WTC11 (cell line): Measurements from ENCODE around the gene CARMIL1. TPM values are rescaled to one million over a fixed set of nuclear protein-coding genes. Genes with fewer than 3 reads are reported as not detected.

Experiments
- ATAC-seq: fragments of 200-7000 bp; cut with Tn5 transposase; 2 replicates; pipeline ENCODE4 v1.10.0; 2021; ENCODE audit warnings: mild to moderate bottlenecking, moderate library complexity
- CTCF ChIA-PET: fragments of 300-600 bp; sonication (Branson Sonifier 250); formaldehyde crosslinking; loops from one replicate; lab custom pipeline; 2021; ENCODE audit warnings: antibody characterized with exemption; lab: Charles Lee
- POLR2A ChIA-PET: fragments of 350-600 bp; sonication (Branson Sonifier 250); formaldehyde crosslinking; loops from one replicate; lab custom pipeline; 2021; ENCODE audit warnings: antibody characterized with exemption; lab: Charles Lee
- DNase-seq: peaks from one replicate; pipeline ENCODE4 v3.0.0; 2021; ENCODE audit warnings: low spot score
- H3K27ac Mint-ChIP-seq: 2 replicates; pipeline ENCODE4 v1.8.0; 2021; ENCODE audit warnings: mixed read lengths
- H3K27me3 Mint-ChIP-seq: 2 replicates; pipeline ENCODE4 v1.8.0; 2021; ENCODE audit warnings: low read depth, mild to moderate bottlenecking, moderate library complexity, mixed read lengths
- H3K36me3 Mint-ChIP-seq: 2 replicates; pipeline ENCODE4 v1.8.0; 2021; ENCODE audit warnings: mixed read lengths
- H3K4me1 Mint-ChIP-seq: 2 replicates; pipeline ENCODE4 v1.8.0; 2022; ENCODE audit warnings: mixed read lengths
- H3K4me3 Mint-ChIP-seq: 2 replicates; pipeline ENCODE4 v1.8.0; 2021; ENCODE audit warnings: mild to moderate bottlenecking, moderate library complexity, mixed read lengths
- H3K9me3 Mint-ChIP-seq: 2 replicates; pipeline ENCODE4 v1.8.0; 2021; ENCODE audit warnings: mixed read lengths
- CBFB ChIP-seq: sonication (generic); formaldehyde crosslinking; IDR thresholded peaks from 2 replicates; pipeline ENCODE4 v1.8.1; 2022; ENCODE audit warnings: mild to moderate bottlenecking, low read depth, missing genetic modification reagents
- ETV6 ChIP-seq: sonication (generic); formaldehyde crosslinking; IDR thresholded peaks from 2 replicates; pipeline ENCODE4 v1.8.1; 2022; ENCODE audit warnings: mild to moderate bottlenecking, missing genetic modification reagents
- FOXJ3 ChIP-seq: sonication (generic); formaldehyde crosslinking; IDR thresholded peaks from 2 replicates; pipeline ENCODE4 v1.9.0; 2021; ENCODE audit warnings: missing genetic modification reagents, mild to moderate bottlenecking, borderline replicate concordance
- FOXK1 ChIP-seq: sonication (generic); formaldehyde crosslinking; IDR thresholded peaks from 2 replicates; pipeline ENCODE4 v1.8.0; 2022; ENCODE audit warnings: mild to moderate bottlenecking, moderate library complexity, missing genetic modification reagents
- FOXP1 ChIP-seq: sonication (generic); formaldehyde crosslinking; IDR thresholded peaks from 2 replicates; pipeline ENCODE4 v1.8.0; 2022; ENCODE audit warnings: missing genetic modification reagents, mild to moderate bottlenecking, moderate library complexity, borderline replicate concordance
- GRHL2 ChIP-seq: fragments of 250-450 bp; sonication (Bioruptor Pico); IDR thresholded peaks from 2 replicates; pipeline ENCODE4 v1.8.0; 2022; ENCODE audit warnings: mild to moderate bottlenecking, moderate library complexity; ENCODE audit not compliant: insufficient replicate concordance, severe bottlenecking
- IRF2 ChIP-seq: sonication (generic); formaldehyde crosslinking; IDR thresholded peaks from 2 replicates; pipeline ENCODE4 v1.8.0; 2022; ENCODE audit warnings: low read depth, missing genetic modification reagents, borderline replicate concordance
- JUN ChIP-seq: sonication (generic); formaldehyde crosslinking; IDR thresholded peaks from 2 replicates; pipeline ENCODE4 v1.8.0; 2023; ENCODE audit warnings: mild to moderate bottlenecking, missing genetic modification reagents
- OVOL2 ChIP-seq: fragments of 250-450 bp; sonication (Bioruptor Pico); IDR thresholded peaks from 2 replicates; pipeline ENCODE4 v1.9.0; 2021; ENCODE audit warnings: mild to moderate bottlenecking, borderline replicate concordance
- TP53 ChIP-seq: sonication (generic); formaldehyde crosslinking; IDR thresholded peaks from 2 replicates; pipeline ENCODE4 v1.8.1; 2023; ENCODE audit warnings: mild to moderate bottlenecking, missing genetic modification reagents
- ZBTB21 ChIP-seq: sonication (generic); formaldehyde crosslinking; IDR thresholded peaks from 2 replicates; pipeline ENCODE4 v1.8.1; 2023; ENCODE audit warnings: mild to moderate bottlenecking, missing genetic modification reagents, borderline replicate concordance
- ZNF138 ChIP-seq: sonication (generic); formaldehyde crosslinking; conservative IDR thresholded peaks from 2 replicates; pipeline ENCODE4 v1.8.1; 2022; ENCODE audit warnings: mild to moderate bottlenecking, moderate library complexity, missing genetic modification reagents
- ZNF219 ChIP-seq: sonication (generic); formaldehyde crosslinking; IDR thresholded peaks from 2 replicates; pipeline ENCODE4 v1.8.0; 2023; ENCODE audit warnings: missing genetic modification reagents, mild to moderate bottlenecking, borderline replicate concordance
- ZNF416 ChIP-seq: fragments of 250-450 bp; sonication (Bioruptor Pico); IDR thresholded peaks from 2 replicates; pipeline ENCODE4 v1.9.0; 2021; ENCODE audit warnings: mild to moderate bottlenecking, inconsistent platforms
- ZNF671 ChIP-seq: fragments of 250-450 bp; sonication (Bioruptor Pico); IDR thresholded peaks from 2 replicates; pipeline ENCODE4 v1.8.0; 2021; ENCODE audit warnings: mild to moderate bottlenecking
- total RNA-seq: library from RNA; stranded (reverse); gene quantifications from 3 replicates; pipeline ENCODE4 v1.2.3, GENCODE V29; 2021
- TF ChIP-seq, protein P1 (sequence below): fragments of 250-450 bp; sonication (Bioruptor Pico); IDR thresholded peaks from 2 replicates; pipeline ENCODE4 v2.1.2; 2022; ENCODE audit warnings: mild to moderate bottlenecking, moderate library complexity
- TF ChIP-seq, protein P2 (sequence below): sonication (generic); formaldehyde crosslinking; IDR thresholded peaks from 2 replicates; pipeline ENCODE4 v1.8.1; 2022; ENCODE audit warnings: low read depth, mild to moderate bottlenecking, moderate library complexity, missing genetic modification reagents, borderline replicate concordance
- TF ChIP-seq, protein P3 (sequence below): sonication (generic); formaldehyde crosslinking; IDR thresholded peaks from 2 replicates; pipeline ENCODE4 v1.8.1; 2023; ENCODE audit warnings: mild to moderate bottlenecking, missing genetic modification reagents, borderline replicate concordance
- TF ChIP-seq, protein P4 (sequence below): sonication (generic); formaldehyde crosslinking; IDR thresholded peaks from 2 replicates; pipeline ENCODE4 v1.8.1; 2022; ENCODE audit warnings: mild to moderate bottlenecking, moderate library complexity, missing genetic modification reagents
- TF ChIP-seq, protein P5 (sequence below): sonication (generic); formaldehyde crosslinking; IDR thresholded peaks from 2 replicates; pipeline ENCODE4 v1.8.0; 2022; ENCODE audit warnings: missing genetic modification reagents
- TF ChIP-seq, protein P6 (sequence below): sonication (generic); formaldehyde crosslinking; conservative IDR thresholded peaks from 2 replicates; pipeline ENCODE4 v1.8.1; 2022; ENCODE audit warnings: mild to moderate bottlenecking, missing genetic modification reagents
- TF ChIP-seq, protein P7 (sequence below): sonication (generic); formaldehyde crosslinking; IDR thresholded peaks from 2 replicates; pipeline ENCODE4 v1.8.1; 2022; ENCODE audit warnings: low read depth, missing genetic modification reagents, borderline replicate concordance

Gene CARMIL1
- total RNA-seq, 1 experiment from 2014 or later: 36.2 TPM

DNA sequence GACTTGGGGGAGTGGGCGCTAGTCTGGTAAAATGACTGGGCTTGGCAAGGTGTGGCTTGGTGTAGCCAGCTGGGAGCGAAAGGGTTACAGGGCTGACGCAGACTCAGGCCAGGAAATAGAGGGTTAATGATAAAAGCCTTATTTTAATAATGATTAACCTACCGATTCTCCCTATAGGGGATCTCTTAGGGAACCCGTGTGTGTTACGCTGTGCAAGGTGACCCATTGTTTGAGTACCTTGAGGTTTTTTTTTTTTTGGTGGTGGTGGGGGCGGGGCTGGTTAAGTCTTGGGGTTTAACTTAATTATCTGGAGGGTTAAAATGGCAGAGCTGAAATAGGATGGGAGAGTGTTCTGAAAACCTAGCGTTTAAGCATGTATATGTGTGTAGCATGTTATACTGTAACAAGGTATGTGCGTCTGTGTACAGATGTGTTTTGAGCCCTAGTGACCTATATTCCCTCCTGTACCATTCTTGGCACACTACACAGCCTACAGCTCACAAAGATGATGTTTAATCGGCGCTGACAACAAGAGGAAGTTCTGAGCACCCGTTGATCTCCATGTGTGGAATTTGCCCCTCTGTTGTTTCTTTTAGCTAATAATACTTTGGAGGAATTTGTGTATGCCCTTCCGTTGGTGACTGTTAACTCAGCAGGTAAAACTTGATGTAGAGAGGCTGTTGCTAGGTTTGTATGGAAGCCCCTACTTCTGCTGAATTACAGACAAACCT, 1.3 kb downstream of the CARMIL1 start:
- ChIA-PET CTCF (interaction anchor here (0.6 to 3.4 kb wide), 10 partner anchors 15 to 712 kb away, joined by 3 to 41 read pairs (median 10); no protein-coding TSS in a partner anchor), POLR2A (interaction anchor here (0.8 kb wide), 2 partner anchors 43 to 89 kb away, joined by 3 to 4 read pairs; no protein-coding TSS in a partner anchor)
- Mint-ChIP-seq H3K27ac (peak overlapping the region; percentile 30), H3K36me3 (peaks cover 6% of the 10 kb centered on the region), H3K27me3 (no peaks in the 10 kb centered on the region), H3K4me3 (peak overlapping the region; percentile 93), H3K4me1 (peaks cover 44% of the 10 kb centered on the region), H3K9me3 (no peaks in the 10 kb centered on the region)
- DNase-seq (no peak), ATAC-seq (peak; percentile 3)
- no peak for TF ChIP-seq JUN (CRISPR knock-in tag)
- TF ChIP-seq ZBTB21 (CRISPR knock-in tag): no peak
- TF ChIP-seq FOXP1: no peak
- TF ChIP-seq, protein P1, sequence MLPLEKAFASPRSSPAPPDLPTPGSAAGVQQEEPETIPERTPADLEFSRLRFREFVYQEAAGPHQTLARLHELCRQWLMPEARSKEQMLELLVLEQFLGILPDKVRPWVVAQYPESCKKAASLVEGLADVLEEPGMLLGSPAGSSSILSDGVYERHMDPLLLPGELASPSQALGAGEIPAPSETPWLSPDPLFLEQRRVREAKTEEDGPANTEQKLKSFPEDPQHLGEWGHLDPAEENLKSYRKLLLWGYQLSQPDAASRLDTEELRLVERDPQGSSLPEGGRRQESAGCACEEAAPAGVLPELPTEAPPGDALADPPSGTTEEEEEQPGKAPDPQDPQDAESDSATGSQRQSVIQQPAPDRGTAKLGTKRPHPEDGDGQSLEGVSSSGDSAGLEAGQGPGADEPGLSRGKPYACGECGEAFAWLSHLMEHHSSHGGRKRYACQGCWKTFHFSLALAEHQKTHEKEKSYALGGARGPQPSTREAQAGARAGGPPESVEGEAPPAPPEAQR (CRISPR knock-in tag): no peak
- TF ChIP-seq, protein P2, sequence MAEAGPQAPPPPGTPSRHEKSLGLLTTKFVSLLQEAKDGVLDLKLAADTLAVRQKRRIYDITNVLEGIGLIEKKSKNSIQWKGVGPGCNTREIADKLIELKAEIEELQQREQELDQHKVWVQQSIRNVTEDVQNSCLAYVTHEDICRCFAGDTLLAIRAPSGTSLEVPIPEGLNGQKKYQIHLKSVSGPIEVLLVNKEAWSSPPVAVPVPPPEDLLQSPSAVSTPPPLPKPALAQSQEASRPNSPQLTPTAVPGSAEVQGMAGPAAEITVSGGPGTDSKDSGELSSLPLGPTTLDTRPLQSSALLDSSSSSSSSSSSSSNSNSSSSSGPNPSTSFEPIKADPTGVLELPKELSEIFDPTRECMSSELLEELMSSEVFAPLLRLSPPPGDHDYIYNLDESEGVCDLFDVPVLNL (CRISPR knock-in tag): no peak
- no peak for TF ChIP-seq IRF2 (CRISPR knock-in tag)
- no peak for TF ChIP-seq FOXK1
- no peak for TF ChIP-seq ETV6 (CRISPR knock-in tag)
- no peak for TF ChIP-seq ZNF138 (CRISPR knock-in tag)
- TF ChIP-seq, protein P3, sequence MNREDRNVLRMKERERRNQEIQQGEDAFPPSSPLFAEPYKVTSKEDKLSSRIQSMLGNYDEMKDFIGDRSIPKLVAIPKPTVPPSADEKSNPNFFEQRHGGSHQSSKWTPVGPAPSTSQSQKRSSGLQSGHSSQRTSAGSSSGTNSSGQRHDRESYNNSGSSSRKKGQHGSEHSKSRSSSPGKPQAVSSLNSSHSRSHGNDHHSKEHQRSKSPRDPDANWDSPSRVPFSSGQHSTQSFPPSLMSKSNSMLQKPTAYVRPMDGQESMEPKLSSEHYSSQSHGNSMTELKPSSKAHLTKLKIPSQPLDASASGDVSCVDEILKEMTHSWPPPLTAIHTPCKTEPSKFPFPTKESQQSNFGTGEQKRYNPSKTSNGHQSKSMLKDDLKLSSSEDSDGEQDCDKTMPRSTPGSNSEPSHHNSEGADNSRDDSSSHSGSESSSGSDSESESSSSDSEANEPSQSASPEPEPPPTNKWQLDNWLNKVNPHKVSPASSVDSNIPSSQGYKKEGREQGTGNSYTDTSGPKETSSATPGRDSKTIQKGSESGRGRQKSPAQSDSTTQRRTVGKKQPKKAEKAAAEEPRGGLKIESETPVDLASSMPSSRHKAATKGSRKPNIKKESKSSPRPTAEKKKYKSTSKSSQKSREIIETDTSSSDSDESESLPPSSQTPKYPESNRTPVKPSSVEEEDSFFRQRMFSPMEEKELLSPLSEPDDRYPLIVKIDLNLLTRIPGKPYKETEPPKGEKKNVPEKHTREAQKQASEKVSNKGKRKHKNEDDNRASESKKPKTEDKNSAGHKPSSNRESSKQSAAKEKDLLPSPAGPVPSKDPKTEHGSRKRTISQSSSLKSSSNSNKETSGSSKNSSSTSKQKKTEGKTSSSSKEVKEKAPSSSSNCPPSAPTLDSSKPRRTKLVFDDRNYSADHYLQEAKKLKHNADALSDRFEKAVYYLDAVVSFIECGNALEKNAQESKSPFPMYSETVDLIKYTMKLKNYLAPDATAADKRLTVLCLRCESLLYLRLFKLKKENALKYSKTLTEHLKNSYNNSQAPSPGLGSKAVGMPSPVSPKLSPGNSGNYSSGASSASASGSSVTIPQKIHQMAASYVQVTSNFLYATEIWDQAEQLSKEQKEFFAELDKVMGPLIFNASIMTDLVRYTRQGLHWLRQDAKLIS (CRISPR knock-in tag): no peak
- TF ChIP-seq FOXJ3: no peak
- no peak for TF ChIP-seq TP53
- TF ChIP-seq GRHL2 (CRISPR knock-in tag): no peak

DNA sequence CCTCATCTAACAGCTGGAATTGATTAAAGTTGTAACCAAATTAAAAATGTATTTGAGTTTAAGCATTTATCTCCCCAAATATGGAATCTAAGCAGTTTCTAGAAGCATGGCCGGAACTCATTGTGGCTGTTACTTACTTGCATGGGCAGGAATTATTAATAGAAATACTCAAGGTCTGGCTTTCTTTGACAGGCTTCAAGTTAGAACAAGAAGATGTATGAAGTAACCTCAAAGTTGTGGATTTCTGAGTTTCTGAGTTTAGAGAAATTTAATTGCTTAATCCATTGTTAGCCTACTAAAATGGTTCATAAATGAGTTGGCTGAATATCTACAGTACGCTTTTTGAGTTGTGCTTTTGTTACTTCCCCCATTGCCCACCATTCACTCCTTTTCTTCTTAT, 7.7 kb downstream of the CARMIL1 start:
- H3K27ac Mint-ChIP-seq: no peak overlapping the region
- H3K27me3 Mint-ChIP-seq: no peaks in the 10 kb centered on the region
- DNase-seq (no peak), ATAC-seq (no peak)
- ChIA-PET CTCF (interaction anchor here (1.4 kb wide), 1 partner anchor 8 kb away, joined by 3 read pairs; no protein-coding TSS in a partner anchor), POLR2A (interaction anchor here (1.4 kb wide), 1 partner anchor 8 kb away, joined by 5 read pairs; the partner anchor contains the start of gene CARMIL1)
- peaks cover 9% of the 10 kb centered on the region for H3K36me3 Mint-ChIP-seq
- no peak overlapping the region for H3K4me3 Mint-ChIP-seq
- peaks cover 23% of the 10 kb centered on the region for H3K4me1 Mint-ChIP-seq
- H3K9me3 Mint-ChIP-seq: no peaks in the 10 kb centered on the region
- TF ChIP-seq, protein P4, sequence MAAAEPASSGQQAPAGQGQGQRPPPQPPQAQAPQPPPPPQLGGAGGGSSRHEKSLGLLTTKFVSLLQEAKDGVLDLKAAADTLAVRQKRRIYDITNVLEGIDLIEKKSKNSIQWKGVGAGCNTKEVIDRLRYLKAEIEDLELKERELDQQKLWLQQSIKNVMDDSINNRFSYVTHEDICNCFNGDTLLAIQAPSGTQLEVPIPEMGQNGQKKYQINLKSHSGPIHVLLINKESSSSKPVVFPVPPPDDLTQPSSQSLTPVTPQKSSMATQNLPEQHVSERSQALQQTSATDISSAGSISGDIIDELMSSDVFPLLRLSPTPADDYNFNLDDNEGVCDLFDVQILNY (CRISPR knock-in tag): no peak
- TF ChIP-seq ZNF671 (CRISPR knock-in tag): no peak
- no peak for TF ChIP-seq ZNF416
- TF ChIP-seq OVOL2 (CRISPR knock-in tag): no peak
- no peak for TF ChIP-seq CBFB
- TF ChIP-seq, protein P5, sequence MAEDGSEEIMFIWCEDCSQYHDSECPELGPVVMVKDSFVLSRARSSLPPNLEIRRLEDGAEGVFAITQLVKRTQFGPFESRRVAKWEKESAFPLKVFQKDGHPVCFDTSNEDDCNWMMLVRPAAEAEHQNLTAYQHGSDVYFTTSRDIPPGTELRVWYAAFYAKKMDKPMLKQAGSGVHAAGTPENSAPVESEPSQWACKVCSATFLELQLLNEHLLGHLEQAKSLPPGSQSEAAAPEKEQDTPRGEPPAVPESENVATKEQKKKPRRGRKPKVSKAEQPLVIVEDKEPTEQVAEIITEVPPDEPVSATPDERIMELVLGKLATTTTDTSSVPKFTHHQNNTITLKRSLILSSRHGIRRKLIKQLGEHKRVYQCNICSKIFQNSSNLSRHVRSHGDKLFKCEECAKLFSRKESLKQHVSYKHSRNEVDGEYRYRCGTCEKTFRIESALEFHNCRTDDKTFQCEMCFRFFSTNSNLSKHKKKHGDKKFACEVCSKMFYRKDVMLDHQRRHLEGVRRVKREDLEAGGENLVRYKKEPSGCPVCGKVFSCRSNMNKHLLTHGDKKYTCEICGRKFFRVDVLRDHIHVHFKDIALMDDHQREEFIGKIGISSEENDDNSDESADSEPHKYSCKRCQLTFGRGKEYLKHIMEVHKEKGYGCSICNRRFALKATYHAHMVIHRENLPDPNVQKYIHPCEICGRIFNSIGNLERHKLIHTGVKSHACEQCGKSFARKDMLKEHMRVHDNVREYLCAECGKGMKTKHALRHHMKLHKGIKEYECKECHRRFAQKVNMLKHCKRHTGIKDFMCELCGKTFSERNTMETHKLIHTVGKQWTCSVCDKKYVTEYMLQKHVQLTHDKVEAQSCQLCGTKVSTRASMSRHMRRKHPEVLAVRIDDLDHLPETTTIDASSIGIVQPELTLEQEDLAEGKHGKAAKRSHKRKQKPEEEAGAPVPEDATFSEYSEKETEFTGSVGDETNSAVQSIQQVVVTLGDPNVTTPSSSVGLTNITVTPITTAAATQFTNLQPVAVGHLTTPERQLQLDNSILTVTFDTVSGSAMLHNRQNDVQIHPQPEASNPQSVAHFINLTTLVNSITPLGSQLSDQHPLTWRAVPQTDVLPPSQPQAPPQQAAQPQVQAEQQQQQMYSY (CRISPR knock-in tag): no peak
- no peak for TF ChIP-seq ZNF219 (CRISPR knock-in tag)
- TF ChIP-seq, protein P6, sequence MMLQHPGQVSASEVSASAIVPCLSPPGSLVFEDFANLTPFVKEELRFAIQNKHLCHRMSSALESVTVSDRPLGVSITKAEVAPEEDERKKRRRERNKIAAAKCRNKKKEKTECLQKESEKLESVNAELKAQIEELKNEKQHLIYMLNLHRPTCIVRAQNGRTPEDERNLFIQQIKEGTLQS (CRISPR knock-in tag): no peak
- TF ChIP-seq, protein P7, sequence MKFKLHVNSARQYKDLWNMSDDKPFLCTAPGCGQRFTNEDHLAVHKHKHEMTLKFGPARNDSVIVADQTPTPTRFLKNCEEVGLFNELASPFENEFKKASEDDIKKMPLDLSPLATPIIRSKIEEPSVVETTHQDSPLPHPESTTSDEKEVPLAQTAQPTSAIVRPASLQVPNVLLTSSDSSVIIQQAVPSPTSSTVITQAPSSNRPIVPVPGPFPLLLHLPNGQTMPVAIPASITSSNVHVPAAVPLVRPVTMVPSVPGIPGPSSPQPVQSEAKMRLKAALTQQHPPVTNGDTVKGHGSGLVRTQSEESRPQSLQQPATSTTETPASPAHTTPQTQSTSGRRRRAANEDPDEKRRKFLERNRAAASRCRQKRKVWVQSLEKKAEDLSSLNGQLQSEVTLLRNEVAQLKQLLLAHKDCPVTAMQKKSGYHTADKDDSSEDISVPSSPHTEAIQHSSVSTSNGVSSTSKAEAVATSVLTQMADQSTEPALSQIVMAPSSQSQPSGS (CRISPR knock-in tag): no peak
- TF ChIP-seq ETV6 (CRISPR knock-in tag): no peak
